Calu3 (cell line): ENCODE data around the gene CDC42EP1. TPM values are rescaled to one million over a fixed set of nuclear protein-coding genes. Genes with fewer than 3 reads are reported as not detected.

Experiments used
- BruUV-seq: library from RNA; stranded (reverse); fragments of 400-500 nt; replicated peaks from 2 replicates; lab custom pipeline; 2021; lab: Mats Ljungman, UMichigan
- CTCF ChIA-PET: fragments of 300-600 bp; sonication (Branson Sonifier 250); formaldehyde crosslinking; loops from one replicate; lab custom pipeline; 2022; ENCODE audit warnings: antibody characterized with exemption; lab: Charles Lee
- DNase-seq: peaks from one replicate; pipeline ENCODE4 v3.0.0; 2022
- H3K27ac Mint-ChIP-seq: one replicate; pipeline ENCODE4 v1.8.0; 2022; ENCODE audit warnings: mixed read lengths; ENCODE audit not compliant: unreplicated experiment
- H3K27me3 Mint-ChIP-seq: one replicate; pipeline ENCODE4 v1.8.0; 2022; ENCODE audit warnings: mixed read lengths; ENCODE audit not compliant: unreplicated experiment
- H3K36me3 Mint-ChIP-seq: one replicate; pipeline ENCODE4 v1.8.0; 2022; ENCODE audit warnings: mild to moderate bottlenecking, moderate library complexity, mixed read lengths; ENCODE audit not compliant: insufficient read depth, unreplicated experiment
- H3K4me1 Mint-ChIP-seq: one replicate; pipeline ENCODE4 v1.8.0; 2022; ENCODE audit warnings: mild to moderate bottlenecking, low read depth, mixed read lengths; ENCODE audit not compliant: unreplicated experiment
- H3K4me3 Mint-ChIP-seq: one replicate; pipeline ENCODE4 v1.8.0; 2022; ENCODE audit warnings: mild to moderate bottlenecking, low read depth, moderate library complexity, mixed read lengths; ENCODE audit not compliant: unreplicated experiment
- H3K9me3 Mint-ChIP-seq: one replicate; pipeline ENCODE4 v1.8.0; 2022; ENCODE audit warnings: low read depth, mixed read lengths; ENCODE audit not compliant: unreplicated experiment
- intact Hi-C: fragments of 100-400 bp; cut with micrococcal nuclease; formaldehyde crosslinking; loops from one replicate; pipeline ENCODE4 v1.10.0; 2022; ENCODE audit not compliant: unreplicated experiment
- total RNA-seq: library from RNA; stranded (reverse); gene quantifications from 2 replicates; pipeline ENCODE4 v1.2.3, GENCODE V29; 2022
- TF ChIP-seq, protein P1 (sequence below): fragments of 200-600 bp; IDR thresholded peaks from one replicate; pipeline ENCODE4 v1.8.0; 2022; ENCODE audit warnings: antibody characterized with exemption; ENCODE audit not compliant: unreplicated experiment

The CDC42EP1 gene
- total RNA-seq, 1 experiment from 2014 or later, result 162 TPM

DNA sequence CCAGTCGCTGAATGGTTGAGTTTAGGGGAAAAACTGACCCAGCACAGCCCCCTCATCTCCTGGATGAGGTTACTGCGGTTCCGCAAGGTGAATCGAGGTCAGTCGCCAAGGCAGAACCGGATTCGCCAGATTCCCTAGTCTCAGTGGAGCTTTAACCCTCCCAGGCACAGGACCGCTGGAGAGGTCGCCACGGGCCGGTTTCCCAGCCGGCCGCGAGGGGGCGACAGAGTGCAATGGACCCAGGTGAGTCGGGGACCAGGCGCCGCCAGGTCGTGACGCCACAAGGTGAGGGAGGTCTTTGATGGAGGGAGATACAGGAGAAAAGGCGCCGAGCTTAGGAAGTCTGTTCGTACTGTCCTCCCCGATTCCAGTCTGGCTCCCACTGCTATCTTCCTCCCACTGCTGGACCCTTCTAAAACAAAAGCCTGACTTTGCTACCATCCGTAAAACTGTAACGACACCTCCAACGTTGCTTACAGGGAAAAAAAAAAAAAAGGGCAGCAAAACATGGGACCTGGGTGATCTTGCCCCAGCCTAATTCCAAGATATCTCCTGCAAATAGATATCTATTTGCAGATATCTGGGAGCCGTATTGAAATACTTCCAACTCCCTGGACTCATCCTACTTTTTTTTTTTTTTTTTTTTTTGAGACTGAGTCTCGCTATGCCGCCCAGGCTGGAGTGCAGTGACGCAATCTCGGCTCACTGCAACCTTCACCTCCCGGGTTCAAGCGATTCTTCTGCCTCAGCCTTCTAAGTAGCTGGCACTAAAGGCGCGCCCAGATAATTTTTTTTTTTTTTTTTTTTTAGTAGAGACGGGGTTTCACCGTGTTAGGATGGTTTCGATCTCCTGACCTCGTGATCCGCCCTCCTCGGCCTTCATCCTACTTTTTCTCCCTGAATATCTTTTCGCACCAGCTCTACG is 47.0 kb downstream of the CDC42EP1 start:
- Mint-ChIP-seq H3K36me3 (peaks cover 41% of the 10 kb centered on the region), H3K27me3 (no peaks in the 10 kb centered on the region), H3K9me3 (no peaks in the 10 kb centered on the region), H3K4me3 (peak overlapping the region; percentile 89), H3K27ac (peak overlapping the region; percentile 87), H3K4me1 (peaks cover 19% of the 10 kb centered on the region)
- intact Hi-C loops, result no loop called here
- TF ChIP-seq, protein P1, sequence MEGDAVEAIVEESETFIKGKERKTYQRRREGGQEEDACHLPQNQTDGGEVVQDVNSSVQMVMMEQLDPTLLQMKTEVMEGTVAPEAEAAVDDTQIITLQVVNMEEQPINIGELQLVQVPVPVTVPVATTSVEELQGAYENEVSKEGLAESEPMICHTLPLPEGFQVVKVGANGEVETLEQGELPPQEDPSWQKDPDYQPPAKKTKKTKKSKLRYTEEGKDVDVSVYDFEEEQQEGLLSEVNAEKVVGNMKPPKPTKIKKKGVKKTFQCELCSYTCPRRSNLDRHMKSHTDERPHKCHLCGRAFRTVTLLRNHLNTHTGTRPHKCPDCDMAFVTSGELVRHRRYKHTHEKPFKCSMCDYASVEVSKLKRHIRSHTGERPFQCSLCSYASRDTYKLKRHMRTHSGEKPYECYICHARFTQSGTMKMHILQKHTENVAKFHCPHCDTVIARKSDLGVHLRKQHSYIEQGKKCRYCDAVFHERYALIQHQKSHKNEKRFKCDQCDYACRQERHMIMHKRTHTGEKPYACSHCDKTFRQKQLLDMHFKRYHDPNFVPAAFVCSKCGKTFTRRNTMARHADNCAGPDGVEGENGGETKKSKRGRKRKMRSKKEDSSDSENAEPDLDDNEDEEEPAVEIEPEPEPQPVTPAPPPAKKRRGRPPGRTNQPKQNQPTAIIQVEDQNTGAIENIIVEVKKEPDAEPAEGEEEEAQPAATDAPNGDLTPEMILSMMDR, result peak; percentile 97
- BruUV-seq, result no TSS peak
- peak; percentile 99 for DNase-seq
- CTCF ChIA-PET, result interaction anchor here (0.6 to 3.2 kb wide), 28 partner anchors 15 to 257 kb away, joined by 3 to 38 read pairs (median 4); partner anchors contain the start of genes ANKRD54, LGALS1, NOL12 and PDXP

DNA sequence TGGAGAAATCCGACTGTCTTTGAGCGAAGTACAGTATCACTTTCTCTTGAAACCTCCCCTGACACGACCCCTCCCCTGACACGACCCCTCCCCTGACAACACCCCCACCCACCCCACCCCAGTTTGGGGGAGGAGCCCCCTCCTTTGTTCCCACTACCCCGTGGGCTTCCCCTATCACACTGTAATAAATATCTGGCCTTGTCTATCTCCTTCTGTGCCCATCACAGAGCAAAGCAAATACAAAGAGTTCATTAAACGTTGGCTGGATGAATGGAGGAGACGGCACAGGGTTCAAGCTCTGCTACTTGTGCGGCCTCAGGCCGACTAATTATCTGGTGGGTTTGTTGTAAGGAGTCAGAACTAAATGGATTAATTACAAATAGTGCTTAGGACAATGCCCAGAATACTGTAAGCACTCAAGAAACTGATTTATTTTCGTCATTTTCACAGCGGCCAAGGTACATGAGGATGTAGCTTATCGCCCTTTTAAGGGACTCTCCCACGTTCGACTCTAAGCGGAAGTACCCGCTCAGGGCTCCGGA is 47.7 kb downstream of the CDC42EP1 start:
- peak overlapping the region; percentile 87 for H3K27ac Mint-ChIP-seq
- H3K36me3 Mint-ChIP-seq, result peaks cover 45% of the 10 kb centered on the region
- BruUV-seq, result TSS peak; percentile 89
- intact Hi-C loops, result no loop called here
- CTCF ChIA-PET, result interaction anchor here (0.6 to 3.2 kb wide), 17 partner anchors 16 to 256 kb away, joined by 3 to 38 read pairs (median 5); partner anchors contain the start of genes GCAT, PDXP and TRIOBP
- DNase-seq, result no peak
- peak overlapping the region; percentile 89 for H3K4me3 Mint-ChIP-seq
- peaks cover 11% of the 10 kb centered on the region for H3K4me1 Mint-ChIP-seq
- no peaks in the 10 kb centered on the region for H3K27me3 Mint-ChIP-seq
- no peaks in the 10 kb centered on the region for H3K9me3 Mint-ChIP-seq
- TF ChIP-seq, protein P1, result no peak

DNA sequence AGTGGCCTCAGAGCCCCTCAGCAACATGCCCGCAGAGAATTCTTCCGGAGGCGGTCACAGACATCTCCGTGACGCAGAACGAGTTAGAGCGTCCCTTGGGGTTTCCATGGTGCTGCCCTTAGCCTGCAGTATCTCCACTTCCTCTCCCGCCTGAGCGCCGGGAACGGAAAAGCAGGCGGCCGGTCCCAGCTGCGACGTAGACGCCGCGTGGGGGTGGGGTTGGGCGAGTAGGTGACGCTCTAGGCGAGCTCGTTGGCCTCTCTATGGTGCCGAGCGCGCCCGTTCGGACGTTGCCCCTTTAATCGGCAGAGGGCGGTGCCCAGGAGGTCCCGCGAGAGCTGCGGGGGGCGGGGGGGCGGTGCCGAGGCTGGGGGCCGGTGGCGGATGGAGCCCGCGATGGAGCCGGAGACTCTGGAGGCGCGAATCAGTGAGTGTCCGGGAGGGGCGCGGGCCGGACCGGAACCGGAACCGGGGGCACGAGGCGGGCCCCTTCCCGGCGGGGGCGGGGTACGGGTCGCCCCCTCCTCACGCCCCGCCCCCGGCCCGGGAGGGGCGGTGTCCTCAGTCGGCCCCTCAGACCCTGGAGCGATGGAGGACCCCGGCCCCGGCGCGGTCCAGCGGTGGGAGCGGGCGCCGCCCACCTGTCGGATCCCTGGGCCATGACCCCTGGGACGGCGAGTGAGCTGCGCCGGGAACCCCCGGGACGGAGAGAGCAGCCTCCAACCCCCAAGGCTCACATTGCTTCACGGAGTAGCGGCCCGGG is 48.4 kb downstream of the CDC42EP1 start, which contains the start of gene GGA1:
Gene GGA1 (plus strand): TSS at position 358 of the 763 bp plus-strand sequence. CDS start 27 bp downstream, at position 385.
- CTCF ChIA-PET, result interaction anchor here (0.6 to 3.2 kb wide), 17 partner anchors 13 to 1029 kb away, joined by 3 to 38 read pairs (median 4); partner anchors contain the start of genes GCAT, PDXP and TRIOBP
- H3K36me3 Mint-ChIP-seq, result peaks cover 47% of the 10 kb centered on the region
- H3K4me3 Mint-ChIP-seq, result peak within 1 kb of the TSS; percentile 89
- peak within 1 kb of the TSS; percentile 87 for H3K27ac Mint-ChIP-seq
- no peaks in the 10 kb centered on the region for H3K9me3 Mint-ChIP-seq
- intact Hi-C loops, result no loop called here
- TF ChIP-seq, protein P1, result no peak
- no TSS peak for BruUV-seq
- no peaks in the 10 kb centered on the region for H3K27me3 Mint-ChIP-seq
- peak; percentile 95 for DNase-seq
- peaks cover 10% of the 10 kb centered on the region for H3K4me1 Mint-ChIP-seq
